T1000 (cell line): ENCODE results near the gene SLC34A3.
"Not testable (repeated sequence)": the region's sequence is repeated elsewhere in the genome, so short reads cannot be mapped to it uniquely, and the experiment has no call there.

Experiments
- DNase-seq: peaks from one replicate; lab custom pipeline; 2025; ENCODE audit warnings: mixed read lengths; lab: John Stamatoyannopoulos, UW

Gene SLC34A3

GRCh38 chr9:137228968-137229896, 1.5 kb upstream of the SLC34A3 start:
- no peak for DNase-seq

GRCh38 chr9:137229903-137230704, 597 bp upstream of the SLC34A3 start:
- no peak for DNase-seq

- DNase-seq: no peak
Measured at GRCh38 chr9:137231372-137232039, 805 bp downstream of the SLC34A3 start.

GRCh38 chr9:137232101-137232500, 1.4 kb downstream of the SLC34A3 start:
- DNase-seq: no peak

- DNase-seq: no peak
Measured at GRCh38 chr9:137232510-137232909, 1.8 kb downstream of the SLC34A3 start.

GRCh38 chr9:137233143-137233980, 2.7 kb downstream of the SLC34A3 start:
- no peak for DNase-seq

GRCh38 chr9:137234055-137234697, 3.5 kb downstream of the SLC34A3 start:
- DNase-seq: no peak

- no peak for DNase-seq
Measured at GRCh38 chr9:137234758-137235423, 4.2 kb downstream of the SLC34A3 start.

- DNase-seq: no peak
Measured at GRCh38 chr9:137235424-137236237, 4.9 kb downstream of the SLC34A3 start.

- peak; percentile 54 for DNase-seq
Measured at GRCh38 chr9:137236238-137236935, 5.7 kb downstream of the SLC34A3 start.

- no peak for DNase-seq
Measured at GRCh38 chr9:137236936-137237421, 6.3 kb downstream of the SLC34A3 start.

- no peak for DNase-seq
Measured at GRCh38 chr9:137237759-137238726, 7.3 kb downstream of the SLC34A3 start.

GRCh38 chr9:137239541-137240200, 9.0 kb downstream of the SLC34A3 start:
- DNase-seq: not testable (repeated sequence)

GRCh38 chr9:137240318-137240840, 9.7 kb downstream of the SLC34A3 start:
- peak; percentile 74 for DNase-seq

- peak; percentile 99 for DNase-seq
Measured at GRCh38 chr9:137240841-137241489, 10.3 kb downstream of the SLC34A3 start, which contains the start of gene TUBB4B. TUBB4B (plus strand) TSS chr9:137241287; CDS start chr9:137241361, 74 bp downstream.
